CD4-positive, alpha-beta T cell treated with Interleukin-15 for 4 hours (primary cell): ENCODE data around the gene ZMYM4.
"Not testable (repeated sequence)": the region's sequence is repeated elsewhere in the genome, so short reads cannot be mapped to it uniquely, and the experiment has no call there.

Source experiments
- DNase-seq: peaks from one replicate; pipeline ENCODE4 v3.0.0-alpha.2; 2020; ENCODE audit warnings: low spot score

ZMYM4 gene

DNA sequence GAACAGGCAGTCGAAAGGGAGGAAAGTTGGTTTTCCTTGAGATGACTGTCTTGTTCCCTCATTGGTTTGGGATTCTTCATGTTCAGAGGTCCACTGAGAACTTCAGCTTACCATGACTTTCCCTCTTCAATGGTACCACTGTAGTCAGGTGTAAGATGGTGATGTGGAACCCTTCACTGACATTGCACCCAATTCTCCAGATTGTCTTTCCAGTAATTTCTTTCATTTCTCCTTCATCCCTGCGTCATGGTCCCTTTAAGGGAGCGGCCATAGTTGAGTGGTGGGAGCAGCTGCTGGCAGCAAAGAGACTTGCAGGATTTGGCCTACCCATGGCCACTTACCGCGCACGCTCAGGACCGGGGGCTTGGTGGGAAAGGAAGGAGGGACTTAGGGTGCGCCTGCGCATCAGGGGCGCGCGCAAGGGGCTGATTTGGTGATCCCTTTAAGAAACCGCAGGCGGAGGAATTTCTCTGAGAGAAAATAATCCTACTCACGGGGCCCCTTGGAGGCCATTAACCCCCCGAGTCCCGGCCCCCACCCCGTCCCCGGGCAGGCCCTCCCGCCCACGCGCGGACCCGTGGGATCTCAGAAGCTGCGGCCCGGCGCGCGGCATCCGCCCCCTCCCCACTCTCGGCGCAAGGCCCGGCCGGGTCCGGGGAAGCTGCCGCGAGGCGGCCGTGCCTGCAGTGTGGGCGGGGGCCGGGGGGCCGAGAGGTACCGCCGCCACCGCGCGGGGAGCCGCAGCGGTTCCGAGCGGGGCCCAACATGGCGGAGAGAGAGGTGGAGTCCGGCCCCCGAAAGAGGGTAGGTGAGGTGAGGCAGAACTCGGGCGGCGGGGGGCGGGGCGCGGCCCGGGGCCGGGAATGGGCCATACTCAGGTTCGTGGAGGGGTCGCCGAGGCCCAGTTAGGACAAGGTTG, at the start of gene ZMYM4:
TSS of gene ZMYM4 (plus strand) at position 428 of the 919 bp plus-strand sequence. CDS start at position 766, 338 bp downstream.
- DNase-seq: peak; percentile 93

DNA sequence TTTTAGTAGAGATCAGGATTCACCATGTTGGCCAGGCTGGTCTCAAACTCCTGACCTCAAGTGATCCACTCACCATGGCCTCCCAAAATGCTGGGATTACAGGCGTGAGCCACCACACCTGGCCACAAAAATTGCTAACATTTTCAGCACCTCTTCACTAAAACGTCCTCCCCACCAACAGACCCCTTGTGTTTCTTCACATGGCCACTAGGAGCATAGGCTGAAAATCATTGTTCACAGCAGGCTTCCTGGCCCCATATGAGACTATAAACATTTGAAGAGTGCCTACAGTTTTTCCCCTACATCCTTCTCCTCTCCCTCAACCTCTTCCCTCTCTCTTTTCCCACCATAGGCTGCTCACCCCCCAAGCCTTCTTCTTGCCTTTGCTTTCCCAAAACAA, 47.5 kb upstream of the ZMYM4 start:
- peak; percentile 14 for DNase-seq

- DNase-seq: no peak
These were observed 46.0 kb upstream of the ZMYM4 start for GRCh38 chr1:35222322-35223083.

DNA sequence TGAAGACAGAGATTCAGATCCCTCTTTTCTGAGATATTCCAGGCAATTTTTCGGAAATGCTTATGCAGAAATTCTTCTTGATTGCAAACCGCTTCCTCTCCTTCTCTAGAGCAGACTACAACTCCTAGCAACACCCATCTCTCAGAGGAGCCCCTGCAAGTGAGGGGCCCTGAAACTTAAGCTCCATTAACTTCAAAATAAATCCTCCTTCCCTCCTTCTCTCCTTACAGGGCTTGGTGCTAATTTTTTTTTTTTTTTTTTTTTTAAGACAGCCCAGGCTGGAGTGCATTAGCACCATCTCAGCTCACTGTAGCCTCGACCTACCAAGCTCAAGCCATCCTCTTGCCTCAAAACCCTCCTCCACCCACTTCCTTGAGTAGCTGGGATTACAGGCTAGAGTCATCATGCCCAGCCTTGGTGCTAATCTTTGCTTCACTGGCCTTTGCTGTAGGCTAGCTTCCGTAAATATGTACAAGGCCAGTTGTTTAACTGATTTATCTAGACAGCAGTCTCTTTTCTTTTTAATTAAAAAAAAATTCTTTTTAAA, 45.4 kb upstream of the ZMYM4 start:
- no peak for DNase-seq

- DNase-seq: no peak
These were observed 42.0 kb upstream of the ZMYM4 start for GRCh38 chr1:35226546-35226945.

- no peak for DNase-seq
These were observed 38.7 kb upstream of the ZMYM4 start for GRCh38 chr1:35229587-35230360.

DNA sequence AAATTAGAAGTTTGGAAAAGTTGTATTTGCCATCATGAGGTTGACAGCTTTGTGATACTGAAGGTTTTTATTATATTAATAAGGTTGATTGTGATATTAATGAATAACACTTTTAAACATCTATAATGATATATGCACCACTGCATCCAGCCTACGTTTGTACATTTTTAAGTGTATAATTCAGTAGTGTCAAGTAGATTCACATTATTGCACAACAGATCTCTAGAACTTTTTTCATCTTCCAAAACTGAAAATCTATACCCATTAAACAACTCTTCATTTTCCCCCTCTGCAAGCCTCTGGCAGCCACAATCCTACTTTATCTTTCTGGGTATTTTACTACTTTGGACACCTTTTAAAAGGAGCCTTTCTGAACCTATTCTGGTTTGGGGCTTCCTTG, 37.2 kb upstream of the ZMYM4 start:
- DNase-seq: no peak

- not testable (repeated sequence) for DNase-seq
These were observed 31.7 kb upstream of the ZMYM4 start for GRCh38 chr1:35236772-35237171.

GRCh38 chr1:35243691-35244090, 24.8 kb upstream of the ZMYM4 start:
- no peak for DNase-seq

- no peak for DNase-seq
These were observed 21.3 kb upstream of the ZMYM4 start for GRCh38 chr1:35247256-35247655.

- no peak for DNase-seq
These were observed 14.6 kb upstream of the ZMYM4 start for GRCh38 chr1:35253941-35254340.

DNA sequence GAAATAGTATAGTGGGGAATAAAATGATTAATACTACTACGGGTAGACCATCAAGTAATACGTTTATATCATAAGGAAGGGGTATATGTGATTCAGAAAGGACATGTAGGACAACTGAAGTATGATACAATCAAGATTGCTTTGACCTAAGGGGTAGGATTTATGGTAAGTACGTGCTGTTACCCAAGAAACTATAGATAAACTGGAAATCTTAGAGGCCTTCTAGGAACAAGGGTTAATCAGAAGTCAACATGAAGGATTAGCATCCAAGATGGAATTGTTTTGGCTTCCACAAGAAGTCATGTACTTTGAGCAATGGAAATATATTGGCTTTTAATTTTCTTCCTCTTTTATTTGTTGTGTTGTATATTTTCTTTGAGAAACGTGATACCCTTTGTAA, 13.2 kb upstream of the ZMYM4 start:
- no peak for DNase-seq

DNA sequence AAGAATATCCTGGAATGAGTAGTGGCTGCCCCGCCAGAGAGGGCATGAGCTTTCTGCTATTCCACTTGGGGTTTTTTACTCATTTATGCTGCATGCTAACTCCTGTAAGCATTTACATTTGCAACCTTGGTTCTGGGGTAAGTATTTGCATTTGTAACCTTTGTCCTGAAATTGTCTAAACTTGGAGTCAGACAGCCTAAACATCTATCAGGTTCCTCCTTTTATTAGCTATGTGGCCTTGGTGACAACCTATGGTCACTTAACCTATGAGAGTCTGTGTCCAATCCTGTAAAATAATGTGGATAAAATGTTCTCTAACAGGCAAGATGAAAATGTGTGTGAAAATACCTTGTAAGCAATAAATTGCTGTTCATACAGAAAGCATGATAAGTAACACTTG, 8.9 kb upstream of the ZMYM4 start:
- no peak for DNase-seq

DNA sequence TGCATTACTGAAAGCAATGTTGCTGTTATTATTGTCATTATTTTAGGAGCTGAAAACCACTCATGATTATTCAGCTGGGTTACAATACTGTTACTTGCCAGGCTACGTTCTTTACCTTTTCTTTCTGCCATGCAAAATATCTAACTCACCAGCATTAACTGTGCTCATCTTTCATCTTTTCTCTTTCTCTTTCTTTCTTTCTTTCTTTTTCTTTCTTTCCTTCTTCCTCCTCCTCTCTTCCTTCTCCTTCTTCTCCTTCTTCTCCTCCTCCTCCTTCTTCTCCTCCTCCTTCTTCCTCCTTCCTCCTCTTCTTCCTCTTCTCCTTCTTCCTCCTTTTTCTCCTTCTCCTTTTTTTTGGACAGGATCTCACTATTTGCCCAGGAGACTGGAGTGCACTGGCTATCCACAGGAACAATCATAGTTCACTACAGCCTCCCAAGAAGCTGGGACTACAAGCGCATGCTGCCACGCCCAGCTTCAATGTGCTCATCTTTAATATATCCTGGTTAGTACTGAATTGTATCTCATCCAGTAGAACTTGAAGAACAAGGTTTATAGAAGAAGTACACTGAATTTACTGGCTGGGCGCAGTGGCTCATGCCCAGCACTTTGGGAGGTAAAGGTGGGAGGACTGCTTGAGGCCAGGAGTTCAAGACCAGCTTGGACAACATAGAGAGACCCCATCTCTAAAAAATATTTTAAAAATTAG, 6.9 kb upstream of the ZMYM4 start:
- DNase-seq: no peak

- no peak for DNase-seq
These were observed 4.5 kb upstream of the ZMYM4 start for GRCh38 chr1:35264035-35264434.

DNA sequence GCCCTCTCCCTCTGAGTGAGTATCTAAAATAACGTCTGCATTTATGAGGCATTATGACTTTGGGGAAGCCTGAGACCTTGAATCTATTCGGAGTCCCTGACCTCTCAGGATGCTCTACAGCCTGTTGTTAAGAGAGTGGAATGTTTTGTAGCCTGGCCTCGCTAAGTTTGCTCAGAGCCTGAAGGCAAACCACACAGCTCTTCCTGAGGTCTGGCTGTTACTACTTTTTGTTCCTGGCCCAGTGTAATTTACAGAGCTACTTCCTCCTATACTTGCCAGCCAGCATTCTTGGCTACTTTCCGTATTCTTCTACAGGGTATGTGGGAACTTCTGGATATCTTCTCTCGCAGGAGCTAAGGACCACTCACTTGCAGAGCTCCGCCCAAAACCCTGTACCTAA, 3.6 kb upstream of the ZMYM4 start:
- DNase-seq: no peak

DNA sequence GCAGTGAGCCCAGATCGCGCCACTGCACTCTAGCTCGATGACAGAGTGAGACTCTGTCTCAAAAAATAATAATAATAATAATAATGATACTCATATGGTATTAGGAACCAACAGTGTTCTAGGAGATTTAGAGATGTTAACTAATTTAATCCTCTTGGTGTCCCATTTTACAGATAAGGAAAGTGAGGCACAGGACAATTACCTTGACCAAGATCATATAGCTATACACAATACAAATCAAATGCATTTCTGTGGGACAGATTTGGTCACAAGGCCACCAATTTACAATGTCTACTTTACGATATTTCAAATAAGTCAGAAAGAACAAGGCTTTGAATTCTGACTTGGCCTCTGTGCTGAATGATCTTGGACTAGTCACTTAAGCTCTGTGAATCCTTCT, 2.2 kb upstream of the ZMYM4 start:
- DNase-seq: no peak

GRCh38 chr1:35269201-35269988, 886 bp downstream of the ZMYM4 start:
- DNase-seq: no peak

GRCh38 chr1:35269989-35270289, 1.4 kb downstream of the ZMYM4 start:
- DNase-seq: no peak

DNA sequence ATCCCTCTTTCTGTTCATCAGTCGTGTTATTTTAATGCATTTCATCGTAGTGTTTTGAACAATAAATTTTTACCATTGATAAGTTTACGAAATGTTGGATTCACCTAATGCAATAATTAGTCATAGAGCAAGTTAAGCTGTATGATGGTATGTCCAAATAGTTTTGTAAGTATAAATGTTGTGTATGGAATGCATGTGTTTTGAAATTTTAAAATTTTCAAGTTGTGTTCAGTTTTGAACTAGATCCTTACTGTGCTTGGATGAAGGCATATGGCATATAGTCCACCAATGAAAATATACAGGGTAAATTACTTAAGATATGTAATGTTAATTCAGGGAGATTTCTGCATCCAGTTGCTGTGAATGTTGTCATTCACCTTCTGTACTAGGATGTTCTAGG, 2.3 kb downstream of the ZMYM4 start:
- DNase-seq: no peak

DNA sequence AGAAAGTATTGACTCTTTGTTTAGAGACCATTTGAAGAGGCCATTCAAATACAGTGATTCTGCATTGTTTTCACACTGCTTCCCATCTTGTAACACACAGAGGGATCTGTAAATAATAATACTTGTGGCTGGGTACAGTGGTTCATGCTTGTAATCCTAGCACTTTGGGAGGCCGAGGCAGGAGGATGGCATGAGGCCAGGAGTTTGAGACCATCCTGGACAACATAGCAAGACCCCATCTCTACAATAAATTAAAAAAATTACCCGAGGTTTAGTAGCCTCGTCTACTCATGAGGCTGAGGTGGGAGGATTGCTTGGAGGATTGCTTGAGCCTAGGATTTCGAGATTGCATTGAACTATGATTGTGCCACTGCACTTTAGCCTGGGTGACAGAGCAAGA, 5.7 kb downstream of the ZMYM4 start:
- DNase-seq: no peak
